KMS-11 (cell line): ENCODE data around the gene TMEM19.

Source experiments
- H2AFZ ChIP-seq: fragments of 200-600 bp; sonication (generic); 2 replicates; pipeline ENCODE4 v1.6.1; 2016; ENCODE audit warnings: antibody characterized with exemption, mixed run types, low read depth
- H3K27ac ChIP-seq: fragments of 200-600 bp; sonication (generic); 2 replicates; pipeline ENCODE4 v1.6.1; 2016; ENCODE audit warnings: mild to moderate bottlenecking, mixed run types
- H3K27me3 ChIP-seq: fragments of 200-600 bp; sonication (generic); 2 replicates; pipeline ENCODE4 v1.6.1; 2017; ENCODE audit warnings: mild to moderate bottlenecking, low read depth, mixed run types, moderate library complexity; ENCODE audit not compliant: insufficient read depth
- H3K36me3 ChIP-seq: fragments of 200-600 bp; sonication (generic); 2 replicates; pipeline ENCODE4 v1.6.1; 2017; ENCODE audit warnings: mild to moderate bottlenecking, mixed run types; ENCODE audit not compliant: insufficient read depth
- H3K4me1 ChIP-seq: fragments of 200-600 bp; sonication (generic); 2 replicates; pipeline ENCODE4 v1.6.1; 2016; ENCODE audit warnings: mild to moderate bottlenecking, low read depth, mixed run types; ENCODE audit not compliant: poor library complexity, severe bottlenecking
- H3K4me2 ChIP-seq: fragments of 200-600 bp; sonication (generic); 2 replicates; pipeline ENCODE4 v1.7.0; 2016; ENCODE audit warnings: mild to moderate bottlenecking, mixed run types
- H3K4me3 ChIP-seq: fragments of 200-600 bp; sonication (generic); IDR thresholded peaks from 2 replicates; pipeline ENCODE4 v1.6.1; 2017; ENCODE audit warnings: low read depth, low read length, mixed read lengths; ENCODE audit not compliant: insufficient read depth
- H3K79me2 ChIP-seq: fragments of 200-600 bp; sonication (generic); 2 replicates; pipeline ENCODE4 v1.6.1; 2016; ENCODE audit warnings: low read depth, mixed run types; ENCODE audit not compliant: insufficient read depth
- H3K9ac ChIP-seq: fragments of 200-600 bp; sonication (generic); 2 replicates; pipeline ENCODE4 v1.6.1; 2016; ENCODE audit warnings: mild to moderate bottlenecking, mixed run types
- H4K20me1 ChIP-seq: fragments of 200-600 bp; sonication (generic); 2 replicates; pipeline ENCODE4 v1.6.1; 2016; ENCODE audit warnings: mild to moderate bottlenecking, mixed run types; ENCODE audit not compliant: insufficient read depth
- TF ChIP-seq, protein P1 (sequence below): fragments of 200-600 bp; sonication (generic); conservative IDR thresholded peaks from 2 replicates; pipeline ENCODE4 v1.6.1; 2017; ENCODE audit warnings: low read depth, mild to moderate bottlenecking, antibody characterized with exemption, low read length, moderate library complexity, mixed read lengths

Gene TMEM19

DNA sequence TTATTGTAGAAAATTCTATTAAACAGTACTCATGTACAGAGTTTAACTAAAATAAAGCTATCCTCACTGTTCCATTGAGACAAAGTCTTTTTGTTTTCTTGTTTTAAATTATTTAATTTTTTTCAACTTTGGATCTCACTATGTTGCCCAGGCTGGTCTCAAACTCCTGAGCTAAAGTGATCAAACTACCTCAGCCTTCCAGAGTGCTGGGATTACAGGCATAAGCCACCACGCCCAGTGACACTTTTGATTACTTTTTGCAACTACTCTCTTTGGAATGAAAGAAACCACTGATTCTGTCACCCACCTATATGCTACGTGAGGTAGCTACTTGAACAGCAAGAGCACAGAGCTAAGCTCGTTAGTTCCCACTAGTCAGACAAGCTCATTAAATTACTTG, 39.4 kb upstream of the TMEM19 start:
- Histone ChIP-seq H3K9ac (no peak overlapping the region), H3K4me2 (no peak overlapping the region), H4K20me1 (no peaks in the 10 kb centered on the region; the same call in 1 of the 2 replicates), H3K27me3 (no peaks in the 10 kb centered on the region), H3K79me2 (peaks cover 15% of the 10 kb centered on the region; the same call in 1 of the 2 replicates), H3K4me1 (peaks cover 10% of the 10 kb centered on the region), H3K36me3 (peaks cover 19% of the 10 kb centered on the region; the same call in 1 of the 2 replicates), H2AFZ (no peak overlapping the region), H3K4me3 (no peak overlapping the region), H3K27ac (no peak overlapping the region)
- TF ChIP-seq, protein P1, sequence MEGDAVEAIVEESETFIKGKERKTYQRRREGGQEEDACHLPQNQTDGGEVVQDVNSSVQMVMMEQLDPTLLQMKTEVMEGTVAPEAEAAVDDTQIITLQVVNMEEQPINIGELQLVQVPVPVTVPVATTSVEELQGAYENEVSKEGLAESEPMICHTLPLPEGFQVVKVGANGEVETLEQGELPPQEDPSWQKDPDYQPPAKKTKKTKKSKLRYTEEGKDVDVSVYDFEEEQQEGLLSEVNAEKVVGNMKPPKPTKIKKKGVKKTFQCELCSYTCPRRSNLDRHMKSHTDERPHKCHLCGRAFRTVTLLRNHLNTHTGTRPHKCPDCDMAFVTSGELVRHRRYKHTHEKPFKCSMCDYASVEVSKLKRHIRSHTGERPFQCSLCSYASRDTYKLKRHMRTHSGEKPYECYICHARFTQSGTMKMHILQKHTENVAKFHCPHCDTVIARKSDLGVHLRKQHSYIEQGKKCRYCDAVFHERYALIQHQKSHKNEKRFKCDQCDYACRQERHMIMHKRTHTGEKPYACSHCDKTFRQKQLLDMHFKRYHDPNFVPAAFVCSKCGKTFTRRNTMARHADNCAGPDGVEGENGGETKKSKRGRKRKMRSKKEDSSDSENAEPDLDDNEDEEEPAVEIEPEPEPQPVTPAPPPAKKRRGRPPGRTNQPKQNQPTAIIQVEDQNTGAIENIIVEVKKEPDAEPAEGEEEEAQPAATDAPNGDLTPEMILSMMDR: no peak

DNA sequence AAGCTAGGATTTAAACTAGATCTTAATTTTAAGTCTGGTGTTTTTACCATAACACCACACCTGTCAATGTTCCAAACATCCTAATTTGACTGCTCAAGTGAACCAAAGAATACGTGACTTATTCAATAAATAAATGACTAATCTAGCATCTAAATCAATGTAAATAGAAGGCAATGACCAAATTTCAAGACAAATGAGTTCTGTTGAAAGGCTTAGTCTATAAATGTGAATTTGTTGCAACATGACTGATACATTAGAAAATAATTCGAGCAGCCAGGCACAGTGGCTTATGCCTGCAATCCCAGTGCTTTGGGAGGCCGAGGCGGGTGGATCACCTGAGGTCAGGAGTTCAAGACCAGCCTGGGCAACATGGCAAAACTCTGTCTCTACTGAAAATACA, 37.3 kb upstream of the TMEM19 start:
- Histone ChIP-seq H3K27me3 (no peaks in the 10 kb centered on the region), H4K20me1 (no peaks in the 10 kb centered on the region; the same call in 1 of the 2 replicates), H3K36me3 (peaks cover 10% of the 10 kb centered on the region; the same call in 1 of the 2 replicates), H3K9ac (no peak overlapping the region), H2AFZ (no peak overlapping the region), H3K4me2 (no peak overlapping the region), H3K4me1 (no peaks in the 10 kb centered on the region), H3K79me2 (peaks cover 32% of the 10 kb centered on the region; the same call in 1 of the 2 replicates), H3K4me3 (no peak overlapping the region), H3K27ac (no peak overlapping the region)
- TF ChIP-seq, protein P1: no peak

DNA sequence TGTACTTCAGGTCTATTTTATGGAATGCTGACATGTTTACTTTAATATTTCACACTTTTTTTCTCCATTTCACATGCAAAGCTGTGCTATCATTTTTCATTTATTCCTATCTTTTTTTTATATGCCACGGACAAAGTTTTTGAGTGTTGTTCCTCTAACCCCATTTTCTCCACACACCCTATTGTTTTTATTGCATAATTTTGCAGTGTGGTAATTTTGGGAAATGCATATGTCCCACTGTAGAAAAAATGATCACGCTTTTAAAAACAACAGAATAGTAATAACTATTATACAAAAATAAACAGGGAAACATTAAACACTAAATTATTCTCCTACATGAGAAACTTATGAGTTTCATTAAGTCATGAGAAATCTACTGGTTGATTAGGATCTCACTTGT, 36.5 kb upstream of the TMEM19 start:
- Histone ChIP-seq H3K79me2 (peaks cover 40% of the 10 kb centered on the region; the same call in 1 of the 2 replicates), H4K20me1 (no peaks in the 10 kb centered on the region; the same call in 1 of the 2 replicates), H3K4me3 (no peak overlapping the region), H3K27ac (no peak overlapping the region), H2AFZ (no peak overlapping the region), H3K36me3 (peaks cover 7% of the 10 kb centered on the region; the same call in 1 of the 2 replicates), H3K9ac (no peak overlapping the region), H3K4me1 (no peaks in the 10 kb centered on the region), H3K27me3 (no peaks in the 10 kb centered on the region), H3K4me2 (no peak overlapping the region)
- TF ChIP-seq, protein P1: no peak

DNA sequence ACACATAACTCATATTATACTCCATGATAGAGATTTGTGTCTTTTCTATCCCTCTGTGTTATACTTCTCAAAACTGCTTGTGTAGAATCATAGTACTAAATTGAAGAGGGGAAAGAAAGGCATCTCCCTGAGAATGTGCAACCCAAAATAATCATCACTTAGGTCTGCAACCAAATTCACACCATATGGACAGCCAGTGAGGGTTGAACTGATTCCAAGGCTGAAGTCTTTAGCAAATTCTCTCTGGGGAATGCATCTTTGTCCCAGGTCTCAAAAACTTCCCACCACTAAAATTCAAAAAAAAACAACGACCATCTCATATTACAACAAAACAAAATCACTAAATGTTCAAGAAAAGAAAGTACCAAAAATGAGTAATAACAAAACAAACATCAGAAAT, 33.2 kb upstream of the TMEM19 start:
- Histone ChIP-seq H3K4me2 (no peak overlapping the region), H3K9ac (no peak overlapping the region), H3K79me2 (peaks cover 60% of the 10 kb centered on the region; the same call in 1 of the 2 replicates), H3K4me1 (no peaks in the 10 kb centered on the region), H3K27me3 (no peaks in the 10 kb centered on the region), H3K4me3 (no peak overlapping the region), H2AFZ (no peak overlapping the region), H3K27ac (no peak overlapping the region), H4K20me1 (no peaks in the 10 kb centered on the region; the same call in 1 of the 2 replicates), H3K36me3 (peaks cover 23% of the 10 kb centered on the region; the same call in 1 of the 2 replicates)
- TF ChIP-seq, protein P1: no peak
